ENCODE measurements around the gene CELF4.

Gene CELF4

DNA sequence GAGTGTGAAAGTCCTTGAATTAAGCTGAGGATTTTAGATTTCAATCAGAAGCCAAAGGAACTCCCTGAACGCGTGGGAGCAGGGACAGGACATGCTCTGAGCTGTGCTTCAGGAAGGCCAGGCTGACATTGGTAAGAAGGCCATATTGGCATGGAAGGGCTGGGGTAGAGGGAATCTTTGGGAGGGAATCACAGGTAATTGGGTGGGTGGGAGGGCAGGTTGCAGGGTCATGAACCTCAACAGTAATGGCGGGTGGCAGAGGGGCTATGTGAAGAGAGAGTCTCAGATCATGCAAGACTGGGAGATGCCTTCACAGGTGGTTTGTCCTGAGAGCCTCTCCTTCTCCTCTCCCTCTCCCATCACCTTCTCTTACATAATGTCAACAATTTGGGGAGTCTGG, 18.6 kb upstream of the CELF4 start:
- TF ChIP-seq, protein P1, sequence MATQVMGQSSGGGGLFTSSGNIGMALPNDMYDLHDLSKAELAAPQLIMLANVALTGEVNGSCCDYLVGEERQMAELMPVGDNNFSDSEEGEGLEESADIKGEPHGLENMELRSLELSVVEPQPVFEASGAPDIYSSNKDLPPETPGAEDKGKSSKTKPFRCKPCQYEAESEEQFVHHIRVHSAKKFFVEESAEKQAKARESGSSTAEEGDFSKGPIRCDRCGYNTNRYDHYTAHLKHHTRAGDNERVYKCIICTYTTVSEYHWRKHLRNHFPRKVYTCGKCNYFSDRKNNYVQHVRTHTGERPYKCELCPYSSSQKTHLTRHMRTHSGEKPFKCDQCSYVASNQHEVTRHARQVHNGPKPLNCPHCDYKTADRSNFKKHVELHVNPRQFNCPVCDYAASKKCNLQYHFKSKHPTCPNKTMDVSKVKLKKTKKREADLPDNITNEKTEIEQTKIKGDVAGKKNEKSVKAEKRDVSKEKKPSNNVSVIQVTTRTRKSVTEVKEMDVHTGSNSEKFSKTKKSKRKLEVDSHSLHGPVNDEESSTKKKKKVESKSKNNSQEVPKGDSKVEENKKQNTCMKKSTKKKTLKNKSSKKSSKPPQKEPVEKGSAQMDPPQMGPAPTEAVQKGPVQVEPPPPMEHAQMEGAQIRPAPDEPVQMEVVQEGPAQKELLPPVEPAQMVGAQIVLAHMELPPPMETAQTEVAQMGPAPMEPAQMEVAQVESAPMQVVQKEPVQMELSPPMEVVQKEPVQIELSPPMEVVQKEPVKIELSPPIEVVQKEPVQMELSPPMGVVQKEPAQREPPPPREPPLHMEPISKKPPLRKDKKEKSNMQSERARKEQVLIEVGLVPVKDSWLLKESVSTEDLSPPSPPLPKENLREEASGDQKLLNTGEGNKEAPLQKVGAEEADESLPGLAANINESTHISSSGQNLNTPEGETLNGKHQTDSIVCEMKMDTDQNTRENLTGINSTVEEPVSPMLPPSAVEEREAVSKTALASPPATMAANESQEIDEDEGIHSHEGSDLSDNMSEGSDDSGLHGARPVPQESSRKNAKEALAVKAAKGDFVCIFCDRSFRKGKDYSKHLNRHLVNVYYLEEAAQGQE (IDR thresholded peaks at IDR 0.05; ENCODE audit: low read depth): no peak
- TF ChIP-seq CEBPB (IDR thresholded peaks at IDR 0.05): no peak
- no peak for TF ChIP-seq FOXM1 (IDR thresholded peaks at IDR 0.05; ENCODE audit: borderline replicate concordance, low read depth)
- TF ChIP-seq CREB1 (IDR thresholded peaks at IDR 0.05; ENCODE audit: low read depth): no peak
- TF ChIP-seq NFIC (IDR thresholded peaks at IDR 0.05): no peak
- TF ChIP-seq EP300 (IDR thresholded peaks at IDR 0.05; ENCODE audit: borderline replicate concordance): no peak
- no peak for TF ChIP-seq ZBTB7A (IDR thresholded peaks at IDR 0.05; ENCODE audit: low read depth)
- TF ChIP-seq, protein P2, sequence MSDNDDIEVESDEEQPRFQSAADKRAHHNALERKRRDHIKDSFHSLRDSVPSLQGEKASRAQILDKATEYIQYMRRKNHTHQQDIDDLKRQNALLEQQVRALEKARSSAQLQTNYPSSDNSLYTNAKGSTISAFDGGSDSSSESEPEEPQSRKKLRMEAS (IDR thresholded peaks at IDR 0.05): no peak
- TF ChIP-seq, protein P3, sequence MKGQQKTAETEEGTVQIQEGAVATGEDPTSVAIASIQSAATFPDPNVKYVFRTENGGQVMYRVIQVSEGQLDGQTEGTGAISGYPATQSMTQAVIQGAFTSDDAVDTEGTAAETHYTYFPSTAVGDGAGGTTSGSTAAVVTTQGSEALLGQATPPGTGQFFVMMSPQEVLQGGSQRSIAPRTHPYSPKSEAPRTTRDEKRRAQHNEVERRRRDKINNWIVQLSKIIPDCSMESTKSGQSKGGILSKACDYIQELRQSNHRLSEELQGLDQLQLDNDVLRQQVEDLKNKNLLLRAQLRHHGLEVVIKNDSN (IDR thresholded peaks at IDR 0.05): no peak
- TF ChIP-seq RAD21 (IDR thresholded peaks at IDR 0.05; ENCODE audit: low read depth): no peak
- TF ChIP-seq YY1 (IDR thresholded peaks at IDR 0.05; ENCODE audit: low read depth): no peak
- TF ChIP-seq EGR1 (IDR thresholded peaks at IDR 0.05): no peak
- TF ChIP-seq TCF12 (IDR thresholded peaks at IDR 0.05; ENCODE audit: low read depth): no peak
- no peak for TF ChIP-seq TEAD4 (IDR thresholded peaks at IDR 0.05)
- no peak for TF ChIP-seq TAF1 (IDR thresholded peaks at IDR 0.05; ENCODE audit: low read depth)

DNA sequence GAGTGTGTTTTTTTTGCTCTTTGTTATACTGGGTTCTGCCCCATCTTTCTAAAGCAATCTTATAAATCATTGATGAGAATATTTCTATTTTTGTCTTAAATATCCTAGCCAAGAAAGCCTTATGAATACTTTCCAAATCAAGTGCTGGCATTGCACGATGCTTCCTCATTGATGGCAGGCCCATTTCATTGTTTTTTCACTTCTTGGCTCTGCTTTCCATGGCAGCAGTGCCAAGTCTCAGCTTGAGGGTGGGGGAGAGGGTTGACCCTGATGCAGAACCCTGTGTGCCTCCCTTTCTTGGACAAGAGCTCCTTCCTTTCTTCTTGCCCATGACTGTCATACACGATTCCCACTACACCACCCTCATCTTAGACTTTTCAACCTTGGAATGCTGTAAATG, 16.7 kb upstream of the CELF4 start:
- no peak for TF ChIP-seq EGR1 (IDR thresholded peaks at IDR 0.05)
- no peak for TF ChIP-seq YY1 (IDR thresholded peaks at IDR 0.05; ENCODE audit: low read depth)
- no peak for TF ChIP-seq TEAD4 (IDR thresholded peaks at IDR 0.05)
- TF ChIP-seq TCF12 (IDR thresholded peaks at IDR 0.05; ENCODE audit: low read depth): no peak
- TF ChIP-seq EP300 (IDR thresholded peaks at IDR 0.05; ENCODE audit: borderline replicate concordance): no peak
- TF ChIP-seq RAD21 (IDR thresholded peaks at IDR 0.05; ENCODE audit: low read depth): no peak
- no peak for TF ChIP-seq CREB1 (IDR thresholded peaks at IDR 0.05; ENCODE audit: low read depth)
- no peak for TF ChIP-seq TAF1 (IDR thresholded peaks at IDR 0.05; ENCODE audit: low read depth)
- TF ChIP-seq NFIC (IDR thresholded peaks at IDR 0.05): no peak

DNA sequence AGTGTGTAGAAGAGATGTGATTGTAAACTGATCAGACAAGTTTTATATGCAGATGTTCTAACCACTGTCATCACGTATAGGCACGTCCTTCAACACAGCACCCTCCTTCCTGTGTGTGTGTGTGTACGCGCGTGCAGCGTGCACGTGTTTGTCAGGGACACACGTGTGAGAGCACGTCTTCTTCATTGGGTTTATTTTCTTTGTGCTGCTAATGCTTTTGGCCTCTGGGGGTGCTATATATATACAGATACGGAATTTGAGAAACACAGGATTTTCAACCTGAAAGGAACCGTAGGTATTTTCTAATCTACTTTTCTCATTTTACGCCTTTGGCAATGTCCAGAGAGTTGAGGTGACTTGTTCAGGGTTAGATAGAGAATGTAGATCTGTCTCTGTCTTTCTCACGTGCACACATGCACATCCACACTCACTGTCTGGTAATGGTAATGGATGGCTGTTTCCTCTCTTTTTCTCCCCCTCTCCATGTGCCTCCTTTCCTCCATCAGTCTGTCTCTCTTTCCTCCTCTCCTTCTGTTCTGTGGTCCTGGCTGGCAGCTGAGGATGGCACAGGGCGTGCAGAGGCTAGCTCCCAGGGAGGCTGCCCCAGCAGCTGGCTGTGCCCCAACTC, 13.4 kb upstream of the CELF4 start:
- TF ChIP-seq, protein P2 (IDR thresholded peaks at IDR 0.05): peak; percentile 50; the same call in 1 of the 2 replicates
- TF ChIP-seq RAD21 (IDR thresholded peaks at IDR 0.05; ENCODE audit: low read depth) (peak; percentile 8; the same call in 1 of the 2 replicates), TAF1 (IDR thresholded peaks at IDR 0.05; ENCODE audit: low read depth) (no peak)

DNA sequence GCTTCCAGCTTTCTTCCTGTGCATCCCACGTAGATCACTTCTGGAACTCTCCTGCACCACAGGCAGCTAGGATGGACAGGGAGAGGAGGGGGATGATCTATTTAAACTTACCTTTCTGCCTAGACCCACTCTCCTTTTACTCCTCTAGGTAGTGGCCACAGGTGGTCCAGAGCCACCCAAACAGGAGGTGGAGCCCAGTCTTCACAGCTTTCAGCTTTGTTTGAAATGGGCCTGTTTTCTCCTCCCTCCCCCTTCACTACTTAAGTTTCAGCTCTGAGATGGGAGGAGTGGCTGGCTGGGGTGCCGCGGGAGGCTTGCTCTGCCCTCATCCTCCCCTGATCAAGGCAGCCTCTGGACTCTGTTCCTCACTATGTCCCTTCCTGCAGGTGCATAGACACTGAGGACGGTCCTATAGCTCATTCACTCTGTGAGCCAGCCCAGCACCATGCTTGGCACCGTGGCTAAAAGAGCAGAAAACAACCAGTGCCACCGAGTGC, 12.6 kb upstream of the CELF4 start:
- TF ChIP-seq NFIC (IDR thresholded peaks at IDR 0.05) (no peak), EP300 (IDR thresholded peaks at IDR 0.05; ENCODE audit: borderline replicate concordance) (no peak), TCF12 (IDR thresholded peaks at IDR 0.05; ENCODE audit: low read depth) (no peak), CEBPB (IDR thresholded peaks at IDR 0.05) (no peak), RAD21 (IDR thresholded peaks at IDR 0.05; ENCODE audit: low read depth) (no peak), ZBTB7A (IDR thresholded peaks at IDR 0.05; ENCODE audit: low read depth) (no peak), EGR1 (IDR thresholded peaks at IDR 0.05) (no peak), TAF1 (IDR thresholded peaks at IDR 0.05; ENCODE audit: low read depth) (no peak), TEAD4 (IDR thresholded peaks at IDR 0.05) (no peak), CREB1 (IDR thresholded peaks at IDR 0.05; ENCODE audit: low read depth) (no peak), YY1 (IDR thresholded peaks at IDR 0.05; ENCODE audit: low read depth) (no peak), FOXM1 (IDR thresholded peaks at IDR 0.05; ENCODE audit: borderline replicate concordance, low read depth) (no peak)
- TF ChIP-seq, protein P3 (IDR thresholded peaks at IDR 0.05): no peak
- TF ChIP-seq, protein P2 (IDR thresholded peaks at IDR 0.05): no peak
- TF ChIP-seq, protein P1 (IDR thresholded peaks at IDR 0.05; ENCODE audit: low read depth): no peak

DNA sequence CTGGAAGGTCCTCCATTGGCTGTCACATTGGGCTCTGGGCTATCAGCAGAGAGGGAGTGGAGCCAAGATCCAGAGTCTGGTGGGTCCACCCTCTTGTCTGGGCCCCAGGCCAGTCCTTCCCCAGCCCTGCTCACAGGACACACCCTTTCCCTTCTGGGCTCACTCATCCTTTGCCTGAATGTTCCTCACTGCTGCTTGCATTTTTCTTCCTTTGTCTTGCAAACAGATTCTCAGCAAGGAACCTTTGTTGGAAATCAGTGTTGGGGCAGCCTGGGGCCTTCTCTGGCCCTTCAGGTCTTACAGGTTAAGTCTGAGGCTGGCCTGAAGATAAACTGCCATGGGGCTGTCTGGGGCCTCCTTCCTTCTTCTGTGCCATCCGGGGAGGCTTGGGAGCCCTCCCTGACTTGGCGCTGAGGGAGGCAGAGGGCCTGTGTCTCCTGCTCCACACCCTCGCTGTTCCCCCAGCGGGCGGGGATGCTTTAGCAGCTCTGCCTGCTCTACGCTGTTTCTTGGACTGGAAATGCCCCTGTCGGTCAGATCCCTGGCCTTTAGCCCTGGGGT, 11.5 kb upstream of the CELF4 start:
- no peak for TF ChIP-seq NFIC (IDR thresholded peaks at IDR 0.05)
- no peak for TF ChIP-seq EP300 (IDR thresholded peaks at IDR 0.05; ENCODE audit: borderline replicate concordance)
- TF ChIP-seq TAF1 (IDR thresholded peaks at IDR 0.05; ENCODE audit: low read depth): no peak
- TF ChIP-seq, protein P1 (IDR thresholded peaks at IDR 0.05; ENCODE audit: low read depth): no peak
- no peak for TF ChIP-seq EGR1 (IDR thresholded peaks at IDR 0.05)
- TF ChIP-seq TCF12 (IDR thresholded peaks at IDR 0.05; ENCODE audit: low read depth): no peak
- TF ChIP-seq, protein P2 (IDR thresholded peaks at IDR 0.05): no peak
- TF ChIP-seq, protein P3 (IDR thresholded peaks at IDR 0.05): no peak
- no peak for TF ChIP-seq TEAD4 (IDR thresholded peaks at IDR 0.05)
- no peak for TF ChIP-seq YY1 (IDR thresholded peaks at IDR 0.05; ENCODE audit: low read depth)
- TF ChIP-seq CEBPB (IDR thresholded peaks at IDR 0.05): no peak
- no peak for TF ChIP-seq FOXM1 (IDR thresholded peaks at IDR 0.05; ENCODE audit: borderline replicate concordance, low read depth)
- no peak for TF ChIP-seq RAD21 (IDR thresholded peaks at IDR 0.05; ENCODE audit: low read depth)

All from Ishikawa (cell line).